PC-3 (cell line): ENCODE measurements around the gene PSMD6. TPM values are rescaled to one million over a fixed set of nuclear protein-coding genes. Genes with fewer than 3 reads are reported as not detected.
A peak's percentile ranks its signal among the peaks of the same experiment; 100 is the strongest.

ENCODE experiments used
- ATAC-seq: fragments of 200-7000 bp; cut with Tn5 transposase; 2 replicates; pipeline ENCODE4 v1.9.1; 2020; ENCODE audit warnings: mild to moderate bottlenecking, moderate library complexity
- BruUV-seq: library from RNA; stranded (reverse); fragments of 400-500 nt; replicated peaks from 2 replicates; lab custom pipeline; 2021; lab: Mats Ljungman, UMichigan
- CTCF ChIA-PET: fragments of 300-600 bp; sonication (Branson Sonifier 250); formaldehyde crosslinking; loops from one replicate; lab custom pipeline; 2022; ENCODE audit warnings: antibody characterized with exemption; lab: Charles Lee
- POLR2A ChIA-PET: fragments of 300-600 bp; sonication (Branson Sonifier 250); formaldehyde crosslinking; loops from one replicate; lab custom pipeline; 2022; ENCODE audit warnings: antibody characterized with exemption; ENCODE audit not compliant: unreplicated experiment; lab: Charles Lee
- DNase-seq: peaks from one replicate; pipeline ENCODE4 v3.0.0-alpha.2; 2015
- H2AFZ ChIP-seq: fragments of 300-600 bp; sonication (generic); 2 replicates; pipeline ENCODE4 v1.6.0; 2016; ENCODE audit warnings: antibody characterized with exemption, low read length
- H3F3A ChIP-seq: fragments of 300-600 bp; sonication (generic); one replicate; pipeline ENCODE4 v1.6.0; 2017; ENCODE audit warnings: antibody characterized with exemption, low read length, control low read depth, mild to moderate bottlenecking; ENCODE audit not compliant: unreplicated experiment
- H3K27ac ChIP-seq: fragments of 300-600 bp; sonication (generic); 2 replicates; pipeline ENCODE4 v1.5.1; 2016; ENCODE audit warnings: mild to moderate bottlenecking, low read length
- H3K27me3 ChIP-seq: fragments of 300-600 bp; sonication (generic); 2 replicates; pipeline ENCODE4 v1.6.1; 2016; ENCODE audit warnings: low read length, mixed read lengths
- H3K36me3 ChIP-seq: fragments of 300-600 bp; sonication (generic); 2 replicates; pipeline ENCODE4 v1.6.1; 2016; ENCODE audit warnings: low read depth, mixed run types, low read length, mixed read lengths
- H3K4me1 ChIP-seq: fragments of 300-600 bp; sonication (generic); 2 replicates; pipeline ENCODE4 v1.5.1; 2016; ENCODE audit warnings: low read length; ENCODE audit not compliant: insufficient read depth
- H3K4me2 ChIP-seq: fragments of 300-600 bp; sonication (generic); 2 replicates; pipeline ENCODE4 v1.6.0; 2016; ENCODE audit warnings: low read length
- H3K4me3 ChIP-seq: fragments of 300-600 bp; sonication (generic); 2 replicates; pipeline ENCODE4 v1.5.1; 2016; ENCODE audit warnings: mild to moderate bottlenecking, low read length, mixed read lengths
- H3K79me2 ChIP-seq: fragments of 300-600 bp; sonication (generic); 2 replicates; pipeline ENCODE4 v1.6.1; 2017; ENCODE audit warnings: low read length, mixed read lengths
- H3K9ac ChIP-seq: fragments of 300-600 bp; sonication (generic); 2 replicates; pipeline ENCODE4 v1.6.0; 2016; ENCODE audit warnings: mild to moderate bottlenecking, low read length
- H3K9me2 ChIP-seq: fragments of 300-600 bp; sonication (generic); replicated peaks from 2 replicates; pipeline ENCODE4 v1.6.1; 2016; ENCODE audit warnings: mixed run types, low read length, mixed read lengths
- H3K9me3 ChIP-seq: fragments of 300-600 bp; sonication (generic); 2 replicates; pipeline ENCODE4 v1.6.1; 2016; ENCODE audit warnings: low read length, mixed read lengths
- H4K20me1 ChIP-seq: fragments of 300-600 bp; sonication (generic); 2 replicates; pipeline ENCODE4 v1.6.1; 2016; ENCODE audit warnings: low read length, mixed read lengths
- EZH2 ChIP-seq: fragments of 300-600 bp; sonication (generic); IDR thresholded peaks from one replicate; pipeline ENCODE4 v1.6.1; 2017; ENCODE audit warnings: antibody characterized with exemption, mild to moderate bottlenecking, low read length; ENCODE audit not compliant: unreplicated experiment
- EZH2phosphoT487 ChIP-seq: fragments of 300-600 bp; sonication (generic); IDR thresholded peaks from 2 replicates; pipeline ENCODE4 v1.6.1; 2018; ENCODE audit warnings: mild to moderate bottlenecking, antibody characterized with exemption, low read length, borderline replicate concordance
- intact Hi-C: fragments of 100-400 bp; cut with micrococcal nuclease; formaldehyde crosslinking; loops from 2 replicates; pipeline ENCODE4 v1.9.0; 2023
- total RNA-seq: library from RNA; depleted of rRNA; stranded (reverse); fragments of >200 nt; gene quantifications from 2 replicates; pipeline ENCODE4 v1.2.3, GENCODE V29; 2014
- TF ChIP-seq, protein P1 (sequence below): fragments of 300-600 bp; sonication (generic); conservative IDR thresholded peaks from 2 replicates; pipeline ENCODE4 v1.5.1; 2017; ENCODE audit warnings: antibody characterized with exemption, low read depth, mild to moderate bottlenecking, low read length

The PSMD6 gene
- total RNA-seq, 1 experiment from 2014 or later = 80.7 TPM

DNA sequence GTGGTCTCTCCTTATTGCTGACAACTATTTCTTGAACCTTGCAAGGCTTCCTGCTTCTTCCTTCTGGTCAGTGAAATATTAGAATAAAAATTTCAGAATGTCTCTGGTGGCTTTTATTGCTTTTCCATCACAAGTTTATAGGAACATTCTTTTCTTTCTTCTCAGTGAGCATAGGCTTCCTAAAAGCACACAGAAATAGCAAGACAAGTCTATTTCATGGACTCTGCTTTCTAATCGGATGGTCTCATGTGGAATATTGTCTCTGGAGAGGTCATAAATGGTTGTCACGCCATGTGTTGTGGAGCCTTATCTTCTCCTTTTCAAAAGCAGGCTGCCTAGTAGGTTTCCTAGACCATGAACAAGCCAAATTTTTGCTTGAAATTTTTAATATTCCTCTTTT lies 9.8 kb upstream of the PSMD6 start:
- Histone ChIP-seq H3K4me1 (0 out of 2 replicates have a peak, but pooled peaks cover 4% of the 10 kb centered on the region), H2AFZ (no peak overlapping the region), H3K27me3 (no peaks in the 10 kb centered on the region), H3K36me3 (no peaks in the 10 kb centered on the region), H3F3A (no peaks in the 10 kb centered on the region), H3K27ac (no peak overlapping the region), H3K79me2 (no peaks in the 10 kb centered on the region), H3K9me3 (no peaks in the 10 kb centered on the region), H3K9ac (no peak overlapping the region), H3K4me2 (no peak overlapping the region), H3K4me3 (no peak overlapping the region), H4K20me1 (no peaks in the 10 kb centered on the region), H3K9me2 (no peaks in the 10 kb centered on the region)
- ChIA-PET CTCF (interaction anchor here (0.6 kb wide), 1 partner anchor 129 kb away, joined by 4 read pairs; no protein-coding TSS in a partner anchor), POLR2A (no interaction called here)
- no peak for ATAC-seq
- intact Hi-C loops = loop anchor here (5.0 kb wide), 2 partner anchors 59 to 189 kb away; no protein-coding TSS in a partner anchor
- TF ChIP-seq, protein P1, sequence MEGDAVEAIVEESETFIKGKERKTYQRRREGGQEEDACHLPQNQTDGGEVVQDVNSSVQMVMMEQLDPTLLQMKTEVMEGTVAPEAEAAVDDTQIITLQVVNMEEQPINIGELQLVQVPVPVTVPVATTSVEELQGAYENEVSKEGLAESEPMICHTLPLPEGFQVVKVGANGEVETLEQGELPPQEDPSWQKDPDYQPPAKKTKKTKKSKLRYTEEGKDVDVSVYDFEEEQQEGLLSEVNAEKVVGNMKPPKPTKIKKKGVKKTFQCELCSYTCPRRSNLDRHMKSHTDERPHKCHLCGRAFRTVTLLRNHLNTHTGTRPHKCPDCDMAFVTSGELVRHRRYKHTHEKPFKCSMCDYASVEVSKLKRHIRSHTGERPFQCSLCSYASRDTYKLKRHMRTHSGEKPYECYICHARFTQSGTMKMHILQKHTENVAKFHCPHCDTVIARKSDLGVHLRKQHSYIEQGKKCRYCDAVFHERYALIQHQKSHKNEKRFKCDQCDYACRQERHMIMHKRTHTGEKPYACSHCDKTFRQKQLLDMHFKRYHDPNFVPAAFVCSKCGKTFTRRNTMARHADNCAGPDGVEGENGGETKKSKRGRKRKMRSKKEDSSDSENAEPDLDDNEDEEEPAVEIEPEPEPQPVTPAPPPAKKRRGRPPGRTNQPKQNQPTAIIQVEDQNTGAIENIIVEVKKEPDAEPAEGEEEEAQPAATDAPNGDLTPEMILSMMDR = no peak
- no peak for TF ChIP-seq EZH2
- TF ChIP-seq EZH2phosphoT487 = no peak
- no TSS peak for BruUV-seq
- no peak for DNase-seq

DNA sequence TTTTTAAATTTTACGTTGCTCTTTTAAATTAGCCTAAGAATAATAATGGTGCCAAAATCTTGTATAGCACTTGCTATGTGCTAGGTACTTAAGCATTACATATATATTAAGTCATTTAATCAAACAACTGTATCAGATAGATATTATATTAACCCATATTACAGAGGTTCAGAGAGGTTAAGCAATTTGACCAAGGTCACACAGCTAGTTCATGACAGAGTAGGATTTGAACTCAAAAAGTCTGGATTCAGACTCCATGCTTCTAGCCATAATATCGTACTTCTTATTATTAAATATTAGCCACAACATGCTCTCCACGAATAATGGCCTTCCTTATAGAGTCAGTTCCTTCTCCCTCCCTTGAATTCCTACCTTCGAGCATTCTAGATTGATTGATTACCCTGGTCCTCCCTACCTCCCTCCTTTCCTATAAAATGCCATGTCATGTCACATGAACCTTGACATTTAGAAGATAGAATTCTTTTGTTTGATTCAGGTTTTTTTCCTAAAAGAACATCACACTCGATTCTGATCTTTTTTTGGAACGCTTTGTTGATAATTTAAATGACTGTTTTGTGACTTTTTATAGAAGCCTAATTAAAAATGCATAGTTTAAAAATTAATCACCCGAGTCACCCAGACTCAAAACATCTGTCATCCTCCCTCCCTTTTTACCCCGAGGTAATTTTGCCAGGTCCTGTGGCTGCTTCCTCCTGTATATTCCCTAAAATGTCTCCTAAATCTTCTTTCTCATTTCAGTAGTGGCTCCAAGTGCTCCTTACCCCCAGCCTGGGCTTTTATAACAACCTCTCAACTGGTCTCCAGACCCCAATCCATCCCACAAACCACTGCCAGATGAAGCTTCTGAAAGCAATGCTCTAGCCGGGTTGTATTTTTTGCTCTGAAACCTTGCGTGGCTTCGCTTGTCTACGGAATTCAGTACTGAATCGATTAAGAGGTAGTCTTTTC lies 8.5 kb upstream of the PSMD6 start:
- H3K4me2 ChIP-seq = no peak overlapping the region
- 0 out of 2 replicates have a peak, but pooled peaks cover 4% of the 10 kb centered on the region for H3K4me1 ChIP-seq
- ATAC-seq (no peak), DNase-seq (no peak)
- peak overlapping the region; percentile 34; the same call in 1 of the 2 replicates for H2AFZ ChIP-seq
- no peak overlapping the region for H3K9ac ChIP-seq
- no TSS peak for BruUV-seq
- no peaks in the 10 kb centered on the region for H4K20me1 ChIP-seq
- no peaks in the 10 kb centered on the region for H3K9me2 ChIP-seq
- H3K4me3 ChIP-seq = no peak overlapping the region
- no peaks in the 10 kb centered on the region for H3K79me2 ChIP-seq
- H3K27ac ChIP-seq = no peak overlapping the region
- intact Hi-C loops = loop anchor here (2.0 to 5.0 kb wide), 4 partner anchors 60 to 453 kb away; no protein-coding TSS in a partner anchor
- no peaks in the 10 kb centered on the region for H3F3A ChIP-seq
- CTCF ChIA-PET = no interaction called here
- H3K36me3 ChIP-seq = no peaks in the 10 kb centered on the region
- TF ChIP-seq, protein P1 = no peak
- TF ChIP-seq EZH2phosphoT487 = no peak
- TF ChIP-seq EZH2 = no peak
- H3K27me3 ChIP-seq = no peaks in the 10 kb centered on the region
- H3K9me3 ChIP-seq = no peaks in the 10 kb centered on the region
- POLR2A ChIA-PET = no interaction called here
